Upper lobe of left lung (tissue), 4 donors: ENCODE measurements around the gene ZP4.

Source experiments
- EP300 ChIP-seq, 4 donors: sonication (generic); formaldehyde crosslinking; IDR thresholded peaks; one replicate each; pipeline ENCODE4 v1.5.1; 2017; ENCODE audit warnings: antibody characterized with exemption in 4 of 4, control low read depth in 2 of 4
- POLR2A ChIP-seq, 4 donors: fragments of 450-650 bp; IDR thresholded peaks; one replicate each; pipeline ENCODE4 v1.5.1; 2016 to 2017; ENCODE audit warnings: antibody characterized with exemption in 4 of 4, mild to moderate bottlenecking in 2 of 4
- POLR2AphosphoS5 ChIP-seq, 2 donors: sonication (generic); formaldehyde crosslinking; IDR thresholded peaks; one replicate each; pipeline ENCODE4 v1.5.1; 2017; ENCODE audit warnings: antibody characterized with exemption in 2 of 2
- TF ChIP-seq, protein P1 (sequence below), 6 experiments: fragments of 450-650 bp in 4 of 6; fragments of 200-600 bp in 2 of 6; sonication (generic) in 2 of 6; IDR thresholded peaks; one replicate each; pipeline ENCODE4 v1.5.1; 2016 to 2019; ENCODE audit warnings: antibody characterized with exemption in 6 of 6

GRCh38 chr1:237877631-237878030 is 13.1 kb downstream of the ZP4 start:
- TF ChIP-seq, protein P1, sequence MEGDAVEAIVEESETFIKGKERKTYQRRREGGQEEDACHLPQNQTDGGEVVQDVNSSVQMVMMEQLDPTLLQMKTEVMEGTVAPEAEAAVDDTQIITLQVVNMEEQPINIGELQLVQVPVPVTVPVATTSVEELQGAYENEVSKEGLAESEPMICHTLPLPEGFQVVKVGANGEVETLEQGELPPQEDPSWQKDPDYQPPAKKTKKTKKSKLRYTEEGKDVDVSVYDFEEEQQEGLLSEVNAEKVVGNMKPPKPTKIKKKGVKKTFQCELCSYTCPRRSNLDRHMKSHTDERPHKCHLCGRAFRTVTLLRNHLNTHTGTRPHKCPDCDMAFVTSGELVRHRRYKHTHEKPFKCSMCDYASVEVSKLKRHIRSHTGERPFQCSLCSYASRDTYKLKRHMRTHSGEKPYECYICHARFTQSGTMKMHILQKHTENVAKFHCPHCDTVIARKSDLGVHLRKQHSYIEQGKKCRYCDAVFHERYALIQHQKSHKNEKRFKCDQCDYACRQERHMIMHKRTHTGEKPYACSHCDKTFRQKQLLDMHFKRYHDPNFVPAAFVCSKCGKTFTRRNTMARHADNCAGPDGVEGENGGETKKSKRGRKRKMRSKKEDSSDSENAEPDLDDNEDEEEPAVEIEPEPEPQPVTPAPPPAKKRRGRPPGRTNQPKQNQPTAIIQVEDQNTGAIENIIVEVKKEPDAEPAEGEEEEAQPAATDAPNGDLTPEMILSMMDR (IDR thresholded peaks at IDR 0.05), result no peak
- TF ChIP-seq POLR2A (IDR thresholded peaks at IDR 0.05), result no peak
- no peak for TF ChIP-seq POLR2AphosphoS5 (IDR thresholded peaks at IDR 0.05)
- TF ChIP-seq EP300 (IDR thresholded peaks at IDR 0.05), result no peak
